HepG2 (cell line): ENCODE data around the gene USP2. TPM values are rescaled to one million over a fixed set of nuclear protein-coding genes. Genes with fewer than 3 reads are reported as not detected.
A peak's percentile ranks its signal among the peaks of the same experiment; 100 is the strongest.

Experiments
- ERF ChIP-seq: IDR thresholded peaks from 2 replicates; pipeline ENCODE4 v1.6.1; 2018; ENCODE audit warnings: missing biosample characterization, missing genetic modification reagents
- GATAD2A ChIP-seq: IDR thresholded peaks from 2 replicates; pipeline ENCODE4 v1.6.1; 2016
- IRF9 ChIP-seq: sonication (generic); formaldehyde crosslinking; IDR thresholded peaks from 2 replicates; pipeline ENCODE4 v1.8.0; 2022; ENCODE audit warnings: missing genetic modification reagents, mild to moderate bottlenecking, borderline replicate concordance
- KMT2A ChIP-seq: sonication (generic); formaldehyde crosslinking; IDR thresholded peaks from 2 replicates; pipeline ENCODE4 v1.4.0; 2020; ENCODE audit warnings: missing genetic modification reagents
- LCORL ChIP-seq, 2 experiments: fragments of 450-650 bp in 1 of 2; sonication (generic) in 1 of 2; formaldehyde crosslinking in 1 of 2; IDR thresholded peaks; 2 replicates each; pipeline versions ENCODE4 v1.5.0 to v1.6.1; 2017 to 2020; ENCODE audit warnings: antibody characterized with exemption in 1 of 2, missing genetic modification reagents in 1 of 2
- MNT ChIP-seq: fragments of 450-650 bp; IDR thresholded peaks from 2 replicates; pipeline ENCODE4 v1.6.1; 2016
- NR1H2 ChIP-seq: sonication (generic); formaldehyde crosslinking; IDR thresholded peaks from 2 replicates; pipeline ENCODE4 v1.8.1; 2022; ENCODE audit warnings: low read depth, missing genetic modification reagents, borderline replicate concordance
- PLRG1 ChIP-seq: fragments of 450-650 bp; conservative IDR thresholded peaks from 2 replicates; pipeline ENCODE4 v1.6.1; 2016
- PTBP1 ChIP-seq: fragments of 200-400 bp; formaldehyde crosslinking; IDR thresholded peaks from 2 replicates; pipeline ENCODE4 v1.6.1; 2018; ENCODE audit warnings: low read length, low read depth; ENCODE audit not compliant: poor library complexity, severe bottlenecking
- ZGPAT ChIP-seq: IDR thresholded peaks from 2 replicates; pipeline ENCODE4 v1.6.1; 2016; ENCODE audit warnings: mild to moderate bottlenecking
- ZNF24 ChIP-seq: fragments of 450-650 bp; IDR thresholded peaks from 2 replicates; pipeline ENCODE4 v1.6.1; 2017; ENCODE audit warnings: antibody characterized with exemption, mild to moderate bottlenecking
- ZNF3 ChIP-seq: IDR thresholded peaks from 2 replicates; pipeline ENCODE4 v1.7.0; 2017; ENCODE audit warnings: inconsistent platforms
- ZNF317 ChIP-seq: sonication (generic); formaldehyde crosslinking; IDR thresholded peaks from 2 replicates; pipeline ENCODE4 v1.5.0; 2020; ENCODE audit warnings: mild to moderate bottlenecking, missing genetic modification reagents
- ZNF343 ChIP-seq: sonication (generic); formaldehyde crosslinking; IDR thresholded peaks from 2 replicates; pipeline ENCODE4 v1.4.0; 2020; ENCODE audit warnings: mild to moderate bottlenecking, missing genetic modification reagents
- ZNF354B ChIP-seq: sonication (generic); formaldehyde crosslinking; IDR thresholded peaks from 2 replicates; pipeline ENCODE4 v1.8.0; 2022; ENCODE audit warnings: mild to moderate bottlenecking, missing genetic modification reagents
- ZNF441 ChIP-seq: sonication (generic); formaldehyde crosslinking; IDR thresholded peaks from 2 replicates; pipeline ENCODE4 v1.7.0; 2021; ENCODE audit warnings: missing genetic modification reagents, borderline replicate concordance
- ZNF580 ChIP-seq: IDR thresholded peaks from 2 replicates; pipeline ENCODE4 v1.6.1; 2016; ENCODE audit warnings: low read depth, borderline replicate concordance
- ZNF777 ChIP-seq: sonication (generic); formaldehyde crosslinking; IDR thresholded peaks from 2 replicates; pipeline ENCODE4 v1.4.0; 2020; ENCODE audit warnings: missing genetic modification reagents
- ZSCAN29 ChIP-seq: sonication (generic); formaldehyde crosslinking; conservative IDR thresholded peaks from 2 replicates; pipeline ENCODE4 v1.4.0; 2020; ENCODE audit warnings: mild to moderate bottlenecking, missing genetic modification reagents
- polyA plus RNA-seq, 8 experiments: library from polyadenylated mRNA; depleted of rRNA in 3 of 8; stranded (reverse) in 7 of 8; unstranded in 1 of 8; fragments of >200 nt; fragmentation: Illumina TruSeq in 4 of 8; extraction: Trizol in 4 of 8; gene quantifications; 2 replicates each; pipeline versions ENCODE4 v1.2.1 to v1.2.3, GENCODE V29; 2011 to 2016; ENCODE audit warnings: low read depth in 4 of 8, missing spikeins in 1 of 8, mixed read lengths in 1 of 8; ENCODE audit not compliant: insufficient read depth in 1 of 8
- total RNA-seq, 5 experiments: library from RNA; depleted of rRNA; stranded (reverse); fragments of >200 nt; fragmentation: Illumina TruSeq; extraction: Trizol; gene quantifications; 2 replicates each; pipeline ENCODE4 v1.2.3, GENCODE V29; 2016; ENCODE audit warnings: low read depth in 1 of 5
- TF ChIP-seq, protein P1 (sequence below): sonication (generic); formaldehyde crosslinking; IDR thresholded peaks from 2 replicates; pipeline ENCODE4 v1.4.0; 2020; ENCODE audit warnings: missing genetic modification reagents, mild to moderate bottlenecking, borderline replicate concordance
- TF ChIP-seq, protein P2 (sequence below): sonication (generic); formaldehyde crosslinking; IDR thresholded peaks from 2 replicates; pipeline ENCODE4 v1.8.0; 2022; ENCODE audit warnings: missing genetic modification reagents, mild to moderate bottlenecking, moderate library complexity, borderline replicate concordance

Gene USP2
- total and polyA plus RNA-seq, 2 of the 13 experiments (the other 11 are each of a cell fraction or from before 2014, with no cell fraction given): 2.5 to 6.0 TPM

DNA sequence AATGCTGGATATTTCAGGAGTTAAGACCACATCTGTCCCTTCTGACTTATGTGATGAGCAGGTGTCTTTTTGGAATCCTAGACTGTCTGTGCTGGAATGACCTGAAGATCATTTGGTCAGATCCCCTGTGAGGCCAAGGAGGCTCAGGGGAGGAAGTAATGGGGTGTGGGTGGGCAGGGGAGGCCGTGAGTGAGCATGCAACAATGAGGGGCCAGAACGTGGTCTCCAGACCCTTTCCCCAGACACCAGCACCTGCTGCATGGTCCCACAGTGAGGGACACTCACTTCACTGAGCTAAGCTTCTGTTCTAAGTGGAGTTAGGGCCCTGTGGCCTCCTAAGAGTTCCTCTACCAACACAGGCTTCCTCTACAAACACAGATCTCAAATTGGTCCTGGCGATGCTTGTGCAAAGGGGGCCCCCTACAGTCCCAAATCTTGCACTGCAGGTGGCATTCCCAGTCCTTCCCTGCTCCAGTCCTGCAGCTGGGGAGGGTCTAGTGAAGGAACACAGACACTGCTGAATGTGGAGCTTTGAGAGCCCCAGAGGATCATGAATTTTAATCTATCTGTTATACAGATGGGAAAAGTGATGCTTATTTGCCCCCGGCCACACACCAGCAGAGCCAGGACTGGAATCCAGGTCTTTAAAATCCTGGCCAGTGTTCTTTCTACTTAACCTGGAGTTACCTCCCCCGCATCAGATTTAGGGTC is 7.4 kb downstream of the USP2 start (continued):
- 0 out of 2 replicates have a peak, but pooled peaks have one; percentile 41 for TF ChIP-seq ZGPAT (CRISPR knock-in tag)
- TF ChIP-seq ZNF441 (CRISPR knock-in tag): no peak
- 0 out of 2 replicates have a peak, but pooled peaks have one; percentile 43 for TF ChIP-seq KMT2A (CRISPR knock-in tag)
- peak; percentile 58 for TF ChIP-seq ERF
- no peak for TF ChIP-seq IRF9 (CRISPR knock-in tag)
- no peak for TF ChIP-seq ZNF24
- TF ChIP-seq PTBP1: no peak
- peak; percentile 68; the same call in 1 of the 2 replicates for TF ChIP-seq ZNF580
- TF ChIP-seq MNT: no peak
- TF ChIP-seq ZNF3 (CRISPR knock-in tag): no peak
- TF ChIP-seq LCORL (IDR thresholded peaks at IDR 0.05): no peak
- TF ChIP-seq LCORL (CRISPR knock-in tag; IDR thresholded peaks at IDR 0.05): 0 out of 2 replicates have a peak, but pooled peaks have one; percentile 36
- no peak for TF ChIP-seq ZNF343 (CRISPR knock-in tag)
- no peak for TF ChIP-seq PLRG1
- TF ChIP-seq ZNF777 (CRISPR knock-in tag): no peak
- TF ChIP-seq ZSCAN29: no peak
- TF ChIP-seq, protein P1, sequence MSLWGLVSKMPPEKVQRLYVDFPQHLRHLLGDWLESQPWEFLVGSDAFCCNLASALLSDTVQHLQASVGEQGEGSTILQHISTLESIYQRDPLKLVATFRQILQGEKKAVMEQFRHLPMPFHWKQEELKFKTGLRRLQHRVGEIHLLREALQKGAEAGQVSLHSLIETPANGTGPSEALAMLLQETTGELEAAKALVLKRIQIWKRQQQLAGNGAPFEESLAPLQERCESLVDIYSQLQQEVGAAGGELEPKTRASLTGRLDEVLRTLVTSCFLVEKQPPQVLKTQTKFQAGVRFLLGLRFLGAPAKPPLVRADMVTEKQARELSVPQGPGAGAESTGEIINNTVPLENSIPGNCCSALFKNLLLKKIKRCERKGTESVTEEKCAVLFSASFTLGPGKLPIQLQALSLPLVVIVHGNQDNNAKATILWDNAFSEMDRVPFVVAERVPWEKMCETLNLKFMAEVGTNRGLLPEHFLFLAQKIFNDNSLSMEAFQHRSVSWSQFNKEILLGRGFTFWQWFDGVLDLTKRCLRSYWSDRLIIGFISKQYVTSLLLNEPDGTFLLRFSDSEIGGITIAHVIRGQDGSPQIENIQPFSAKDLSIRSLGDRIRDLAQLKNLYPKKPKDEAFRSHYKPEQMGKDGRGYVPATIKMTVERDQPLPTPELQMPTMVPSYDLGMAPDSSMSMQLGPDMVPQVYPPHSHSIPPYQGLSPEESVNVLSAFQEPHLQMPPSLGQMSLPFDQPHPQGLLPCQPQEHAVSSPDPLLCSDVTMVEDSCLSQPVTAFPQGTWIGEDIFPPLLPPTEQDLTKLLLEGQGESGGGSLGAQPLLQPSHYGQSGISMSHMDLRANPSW (CRISPR knock-in tag): no peak
- peak; percentile 47; the same call in 1 of the 2 replicates for TF ChIP-seq ZNF317 (CRISPR knock-in tag)
- TF ChIP-seq, protein P2, sequence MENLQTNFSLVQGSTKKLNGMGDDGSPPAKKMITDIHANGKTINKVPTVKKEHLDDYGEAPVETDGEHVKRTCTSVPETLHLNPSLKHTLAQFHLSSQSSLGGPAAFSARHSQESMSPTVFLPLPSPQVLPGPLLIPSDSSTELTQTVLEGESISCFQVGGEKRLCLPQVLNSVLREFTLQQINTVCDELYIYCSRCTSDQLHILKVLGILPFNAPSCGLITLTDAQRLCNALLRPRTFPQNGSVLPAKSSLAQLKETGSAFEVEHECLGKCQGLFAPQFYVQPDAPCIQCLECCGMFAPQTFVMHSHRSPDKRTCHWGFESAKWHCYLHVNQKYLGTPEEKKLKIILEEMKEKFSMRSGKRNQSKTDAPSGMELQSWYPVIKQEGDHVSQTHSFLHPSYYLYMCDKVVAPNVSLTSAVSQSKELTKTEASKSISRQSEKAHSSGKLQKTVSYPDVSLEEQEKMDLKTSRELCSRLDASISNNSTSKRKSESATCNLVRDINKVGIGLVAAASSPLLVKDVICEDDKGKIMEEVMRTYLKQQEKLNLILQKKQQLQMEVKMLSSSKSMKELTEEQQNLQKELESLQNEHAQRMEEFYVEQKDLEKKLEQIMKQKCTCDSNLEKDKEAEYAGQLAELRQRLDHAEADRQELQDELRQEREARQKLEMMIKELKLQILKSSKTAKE (CRISPR knock-in tag): no peak
- TF ChIP-seq NR1H2: no peak
- no peak for TF ChIP-seq ZNF354B (CRISPR knock-in tag)
- TF ChIP-seq GATAD2A (CRISPR knock-in tag): peak; percentile 34; the same call in 1 of the 2 replicates
